Hepatocyte (in vitro differentiated cells): ENCODE measurements around the gene HYPK. TPM values are rescaled to one million over a fixed set of nuclear protein-coding genes. Genes with fewer than 3 reads are reported as not detected.
"Not testable (repeated sequence)": the region's sequence is repeated elsewhere in the genome, so short reads cannot be mapped to it uniquely, and the experiment has no call there.

Source experiments
- DNase-seq: peaks from one replicate; pipeline ENCODE4 v3.0.0-alpha.2; 2016; ENCODE audit warnings: low spot score
- H2AFZ ChIP-seq: fragments of 200-600 bp; sonication (generic); 2 replicates; pipeline ENCODE4 v1.6.0; 2016; ENCODE audit warnings: antibody characterized with exemption, mild to moderate bottlenecking
- H3K27ac ChIP-seq: fragments of 200-600 bp; sonication (generic); 2 replicates; pipeline ENCODE4 v1.5.1; 2016; ENCODE audit warnings: mild to moderate bottlenecking
- H3K27me3 ChIP-seq: fragments of 200-600 bp; sonication (generic); 2 replicates; pipeline ENCODE4 v1.6.1; 2016
- H3K36me3 ChIP-seq: fragments of 200-600 bp; sonication (generic); replicated peaks from 2 replicates; pipeline ENCODE4 v1.5.1; 2016; ENCODE audit warnings: low read depth; ENCODE audit not compliant: insufficient read depth
- H3K4me1 ChIP-seq: fragments of 200-600 bp; sonication (generic); 2 replicates; pipeline ENCODE4 v1.5.1; 2016; ENCODE audit warnings: mild to moderate bottlenecking, moderate library complexity; ENCODE audit not compliant: insufficient read depth
- H3K4me2 ChIP-seq: fragments of 200-600 bp; sonication (generic); 2 replicates; pipeline ENCODE4 v1.6.0; 2016
- H3K4me3 ChIP-seq: fragments of 200-600 bp; sonication (generic); 2 replicates; pipeline ENCODE4 v1.5.1; 2016; ENCODE audit warnings: mild to moderate bottlenecking
- H3K79me2 ChIP-seq: fragments of 200-600 bp; sonication (generic); 2 replicates; pipeline ENCODE4 v1.6.0; 2017; ENCODE audit warnings: mild to moderate bottlenecking
- H3K9me2 ChIP-seq: fragments of 200-600 bp; sonication (generic); replicated peaks from 2 replicates; pipeline ENCODE4 v1.6.0; 2017; ENCODE audit warnings: mild to moderate bottlenecking; ENCODE audit not compliant: insufficient read depth
- H3K9me3 ChIP-seq: fragments of 200-600 bp; sonication (generic); 2 replicates; pipeline ENCODE4 v1.5.1; 2016; ENCODE audit warnings: low read depth, mild to moderate bottlenecking
- H4K20me1 ChIP-seq: fragments of 200-600 bp; sonication (generic); 2 replicates; pipeline ENCODE4 v1.6.0; 2016; ENCODE audit warnings: mild to moderate bottlenecking; ENCODE audit not compliant: insufficient read depth, poor library complexity, severe bottlenecking
- CTCF ChIP-seq: fragments of 200-600 bp; sonication (generic); IDR thresholded peaks from 2 replicates; pipeline ENCODE4 v1.5.1; 2016; ENCODE audit warnings: antibody characterized with exemption, mild to moderate bottlenecking; ENCODE audit not compliant: poor library complexity
- EZH2 ChIP-seq: fragments of 200-600 bp; sonication (generic); IDR thresholded peaks from 2 replicates; pipeline ENCODE4 v1.6.1; 2016; ENCODE audit warnings: antibody characterized with exemption, mild to moderate bottlenecking, borderline replicate concordance
- EZH2phosphoT487 ChIP-seq: fragments of 200-600 bp; sonication (generic); IDR thresholded peaks from one replicate; pipeline ENCODE4 v1.6.1; 2018; ENCODE audit warnings: antibody characterized with exemption, mild to moderate bottlenecking, low read depth, moderate library complexity; ENCODE audit not compliant: unreplicated experiment, severe bottlenecking
- WGBS: methylation state at CpG from one replicate; pipeline ENCODE4 v1.1.6; 2016; ENCODE audit warnings: low lambda C conversion rate; ENCODE audit errors: missing lambda C conversion rate; 5-methylcytosine and 5-hydroxymethylcytosine counted together
- polyA plus RNA-seq: library from polyadenylated mRNA; unstranded; fragments of >200 nt; fragmentation: Nextera tagmentation; extraction: Ambion mirVana; gene quantifications from 2 replicates; pipeline ENCODE4 v1.2.1, GENCODE V29; 2016
- total RNA-seq: library from RNA; depleted of rRNA; stranded (reverse); fragments of >200 nt; gene quantifications from 2 replicates; pipeline ENCODE4 v1.2.3, GENCODE V29; 2014

Gene HYPK
- total and polyA plus RNA-seq, 2 experiments from 2014 or later = 5.8 to 12.8 TPM

DNA sequence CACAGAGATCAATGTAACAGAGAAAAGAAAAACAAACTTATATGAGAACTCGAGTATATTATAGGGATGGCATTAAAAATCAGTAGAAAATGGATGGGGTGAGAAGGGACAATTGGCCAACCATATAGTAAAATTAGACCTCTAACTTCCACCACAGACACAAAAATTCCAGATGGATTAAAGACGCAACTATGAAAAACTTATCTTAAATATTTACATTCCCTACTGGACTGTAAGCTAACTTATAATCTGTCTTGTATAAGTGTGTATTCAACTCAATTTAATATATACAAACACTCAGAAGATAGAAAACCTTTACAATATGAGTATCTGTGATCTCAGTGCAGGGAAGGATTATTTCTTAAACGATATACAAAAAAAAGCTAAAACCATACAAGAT, 21.1 kb downstream of the HYPK start:
- Histone ChIP-seq H3K9me2 (no peaks in the 10 kb centered on the region), H3K4me2 (peak overlapping the region; percentile 30), H3K4me1 (peaks cover 19% of the 10 kb centered on the region), H3K4me3 (no peak overlapping the region), H2AFZ (no peak overlapping the region), H3K27me3 (no peaks in the 10 kb centered on the region), H3K27ac (no peak overlapping the region), H3K79me2 (peaks cover 73% of the 10 kb centered on the region), H4K20me1 (peaks cover 5% of the 10 kb centered on the region), H3K36me3 (no peaks in the 10 kb centered on the region), H3K9me3 (no peaks in the 10 kb centered on the region)
- WGBS = 70% methylated on average over 3 of the region's 3 CpGs
- TF ChIP-seq CTCF (no peak), EZH2 (no peak), EZH2phosphoT487 (no peak)
- no peak for DNase-seq

DNA sequence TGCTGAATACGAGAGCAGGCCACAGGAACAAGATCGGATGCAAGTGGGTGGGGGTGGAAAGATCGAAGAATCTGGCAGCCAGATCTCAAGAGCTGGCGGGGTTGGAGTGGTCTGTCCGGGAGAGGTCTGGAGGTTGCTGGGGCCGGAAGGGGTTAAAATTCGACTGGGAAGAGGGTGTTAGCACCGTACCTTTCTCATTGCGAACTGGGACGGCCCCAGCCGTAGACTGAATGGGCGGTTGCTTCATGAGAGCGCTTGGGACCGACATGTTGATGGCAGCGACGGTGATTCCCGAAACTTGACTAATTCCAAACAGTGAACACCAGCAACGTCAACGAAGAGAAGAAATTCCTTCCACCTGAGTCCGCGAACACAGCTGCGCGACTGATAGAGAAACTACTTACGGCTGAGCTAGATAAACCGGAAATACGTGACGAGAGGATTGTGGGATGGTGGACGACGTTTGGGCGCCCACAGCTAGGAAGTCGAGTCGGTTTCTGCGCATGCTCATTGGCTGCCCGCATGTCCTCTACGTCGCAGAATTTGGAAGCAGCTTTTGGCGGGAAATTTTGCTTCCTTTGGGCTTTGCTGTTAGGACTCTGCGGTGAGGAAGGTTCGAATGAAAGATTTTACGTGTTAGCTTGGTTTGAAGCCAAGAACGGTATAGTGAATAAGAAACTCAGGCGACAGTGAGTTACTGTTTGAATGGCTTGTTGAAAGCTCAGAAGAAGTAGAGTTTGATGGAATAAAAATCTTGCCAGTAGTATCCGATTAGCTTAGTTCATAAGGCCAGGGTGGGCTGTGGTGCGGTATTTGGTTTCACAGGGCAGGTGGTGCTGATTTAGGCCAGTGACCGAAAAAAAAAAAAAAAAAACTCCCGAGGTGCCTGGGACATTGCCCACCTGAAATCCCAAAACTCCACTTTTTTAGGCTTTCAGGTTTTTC, 24.2 kb downstream of the HYPK start, which contains the start of gene MFAP1:
Gene MFAP1 (minus strand): TSS at position 389 of the 945 bp plus-strand sequence. CDS start 121 bp downstream, at position 268.
- Histone ChIP-seq H3K9me2 (no peaks in the 10 kb centered on the region), H3K27me3 (no peaks in the 10 kb centered on the region), H3K27ac (peak within 1 kb of the TSS; percentile 95), H2AFZ (peak within 1 kb of the TSS; percentile 75), H4K20me1 (no peaks in the 10 kb centered on the region), H3K9me3 (no peaks in the 10 kb centered on the region), H3K4me1 (peaks cover 27% of the 10 kb centered on the region), H3K79me2 (peaks cover 57% of the 10 kb centered on the region), H3K4me2 (peak within 1 kb of the TSS; percentile 90), H3K36me3 (no peaks in the 10 kb centered on the region), H3K4me3 (peak within 1 kb of the TSS; percentile 85)
- no peak for TF ChIP-seq EZH2
- TF ChIP-seq CTCF = no peak
- no peak for TF ChIP-seq EZH2phosphoT487
- peak; percentile 97 for DNase-seq
- WGBS = 12% methylated on average over 46 of the region's 46 CpGs

DNA sequence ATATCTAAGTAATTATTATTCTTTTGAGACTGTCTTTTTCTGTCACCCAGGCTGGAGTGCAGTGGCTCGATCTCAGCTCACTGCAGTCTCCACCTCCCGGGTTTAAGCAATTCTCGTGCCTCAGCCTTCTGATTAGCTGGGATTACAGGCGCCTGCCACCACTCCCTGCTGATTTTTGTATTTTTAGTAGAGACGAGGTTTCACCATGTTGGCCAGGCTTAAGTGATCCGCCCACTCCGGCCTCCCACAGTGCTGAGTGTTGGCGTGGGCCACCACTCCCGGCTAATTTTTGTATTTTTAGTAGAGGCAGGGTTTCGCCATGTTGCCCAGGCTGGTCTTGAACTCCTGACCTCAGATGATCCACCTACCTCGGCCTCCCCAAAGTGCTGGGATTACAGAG, 24.9 kb downstream of the HYPK start:
- H3K4me3 ChIP-seq, H3K27ac ChIP-seq, H3K36me3 ChIP-seq, H3K27me3 ChIP-seq, H2AFZ ChIP-seq, DNase-seq, H3K9me3 ChIP-seq, H4K20me1 ChIP-seq, H3K9me2 ChIP-seq, H3K4me2 ChIP-seq: not testable (repeated sequence)
- H3K4me1 ChIP-seq = peaks cover 27% of the 10 kb centered on the region
- peaks cover 50% of the 10 kb centered on the region for H3K79me2 ChIP-seq
- 95% methylated on average over 11 of the region's 11 CpGs for WGBS

GRCh38 chr15:43826029-43826507, 25.7 kb downstream of the HYPK start:
- Histone ChIP-seq H3K4me1 (peaks cover 27% of the 10 kb centered on the region), H3K36me3 (no peaks in the 10 kb centered on the region), H3K79me2 (peaks cover 42% of the 10 kb centered on the region), H3K4me2 (peak overlapping the region; percentile 92), H3K9me3 (no peaks in the 10 kb centered on the region), H3K27me3 (no peaks in the 10 kb centered on the region), H3K9me2 (no peaks in the 10 kb centered on the region), H4K20me1 (no peaks in the 10 kb centered on the region), H3K27ac (peak overlapping the region; percentile 67), H3K4me3 (peak overlapping the region; percentile 44), H2AFZ (peak overlapping the region; percentile 99)
- TF ChIP-seq EZH2 (no peak), EZH2phosphoT487 (no peak), CTCF (no peak)
- DNase-seq = no peak
- WGBS = 96% methylated on average over 11 of the region's 11 CpGs
